ENCODE measurements around the gene CELF4. TPM values are rescaled to one million over a fixed set of nuclear protein-coding genes. Genes with fewer than 3 reads are reported as not detected.

The CELF4 gene
- total RNA-seq, 1 experiment from 2014 or later, result 0.11 TPM

GRCh38 chr18:37219257-37219656 lies 346.3 kb downstream of the CELF4 start:
- Mint-ChIP-seq H3K27ac (ENCODE audit: unreplicated experiment) (no peak overlapping the region), H3K4me3 (ENCODE audit: unreplicated experiment) (no peak overlapping the region), H3K9me3 (ENCODE audit: unreplicated experiment) (no peaks in the 10 kb centered on the region), H3K4me1 (ENCODE audit: low read depth, unreplicated experiment) (peaks cover 5% of the 10 kb centered on the region), H3K36me3 (ENCODE audit: insufficient read depth, unreplicated experiment) (no peaks in the 10 kb centered on the region), H3K27me3 (ENCODE audit: insufficient read depth, unreplicated experiment) (no peaks in the 10 kb centered on the region)
- TF ChIP-seq CTCF (IDR thresholded peaks at IDR 0.05; ENCODE audit: insufficient read depth in 1 of 2, low read depth in 1 of 2, low read length in 1 of 2, severe bottlenecking in 1 of 2, unreplicated experiment in 1 of 2), result no peak
- no peaks in the 10 kb centered on the region for H3K36me3 ChIP-seq (ENCODE audit: control insufficient read depth, insufficient read depth, low read length)
- ChIA-PET POLR2A (no interaction called here), CTCF (no interaction called here)
- no peak for DNase-seq
- no peaks in the 10 kb centered on the region for H3K9me3 ChIP-seq
- no peaks in the 10 kb centered on the region for H3K27me3 ChIP-seq (replicated peaks; ENCODE audit: control insufficient read depth, insufficient read depth, low read length)
- intact Hi-C loops (cut with micrococcal nuclease; ENCODE audit: unreplicated experiment), result no loop called here
- H3K4me1 ChIP-seq, result no peaks in the 10 kb centered on the region
- BruUV-seq (replicated peaks), result no TSS peak
- no peak overlapping the region for H3K4me3 ChIP-seq (ENCODE audit: low read depth, low read length)

GRCh38 chr18:37218022-37218590 lies 347.5 kb downstream of the CELF4 start:
- H3K27me3 Mint-ChIP-seq (ENCODE audit: insufficient read depth, unreplicated experiment), result no peaks in the 10 kb centered on the region
- Histone ChIP-seq H3K4me1 (no peaks in the 10 kb centered on the region), H3K9me3 (no peaks in the 10 kb centered on the region), H3K27me3 (replicated peaks; ENCODE audit: control insufficient read depth, insufficient read depth, low read length) (no peaks in the 10 kb centered on the region), H3K4me3 (ENCODE audit: low read depth, low read length) (no peak overlapping the region), H3K36me3 (ENCODE audit: control insufficient read depth, insufficient read depth, low read length) (no peaks in the 10 kb centered on the region)
- no peaks in the 10 kb centered on the region for H3K36me3 Mint-ChIP-seq (ENCODE audit: insufficient read depth, unreplicated experiment)
- H3K4me1 Mint-ChIP-seq (ENCODE audit: low read depth, unreplicated experiment), result peaks cover 5% of the 10 kb centered on the region
- no TSS peak for BruUV-seq (replicated peaks)
- TF ChIP-seq CTCF (IDR thresholded peaks at IDR 0.05; ENCODE audit: insufficient read depth in 1 of 2, low read depth in 1 of 2, low read length in 1 of 2, severe bottlenecking in 1 of 2, unreplicated experiment in 1 of 2), result no peak
- intact Hi-C loops (cut with micrococcal nuclease; ENCODE audit: unreplicated experiment), result no loop called here
- H3K9me3 Mint-ChIP-seq (ENCODE audit: unreplicated experiment), result no peaks in the 10 kb centered on the region
- H3K4me3 Mint-ChIP-seq (ENCODE audit: unreplicated experiment), result no peak overlapping the region
- H3K27ac Mint-ChIP-seq (ENCODE audit: unreplicated experiment), result no peak overlapping the region
- CTCF ChIA-PET, result no interaction called here
- no peak for DNase-seq
- POLR2A ChIA-PET, result no interaction called here

- DNase-seq, result no peak
- Mint-ChIP-seq H3K4me1 (ENCODE audit: low read depth, unreplicated experiment) (no peaks in the 10 kb centered on the region), H3K4me3 (ENCODE audit: unreplicated experiment) (no peak overlapping the region), H3K27me3 (ENCODE audit: insufficient read depth, unreplicated experiment) (no peaks in the 10 kb centered on the region), H3K36me3 (ENCODE audit: insufficient read depth, unreplicated experiment) (no peaks in the 10 kb centered on the region), H3K27ac (ENCODE audit: unreplicated experiment) (no peak overlapping the region), H3K9me3 (ENCODE audit: unreplicated experiment) (no peaks in the 10 kb centered on the region)
- no peaks in the 10 kb centered on the region for H3K9me3 ChIP-seq
- TF ChIP-seq CTCF (IDR thresholded peaks at IDR 0.05; ENCODE audit: insufficient read depth in 1 of 2, low read depth in 1 of 2, low read length in 1 of 2, severe bottlenecking in 1 of 2, unreplicated experiment in 1 of 2), result no peak
- no peak overlapping the region for H3K4me3 ChIP-seq (ENCODE audit: low read depth, low read length)
- POLR2A ChIA-PET, result no interaction called here
- no TSS peak for BruUV-seq (replicated peaks)
- H3K27me3 ChIP-seq (replicated peaks; ENCODE audit: control insufficient read depth, insufficient read depth, low read length), result no peaks in the 10 kb centered on the region
- H3K4me1 ChIP-seq, result no peaks in the 10 kb centered on the region
- no peaks in the 10 kb centered on the region for H3K36me3 ChIP-seq (ENCODE audit: control insufficient read depth, insufficient read depth, low read length)
- CTCF ChIA-PET, result no interaction called here
- intact Hi-C loops (cut with micrococcal nuclease; ENCODE audit: unreplicated experiment), result no loop called here
These were observed 354.8 kb downstream of the CELF4 start for GRCh38 chr18:37210781-37211180.
